Dermis microvascular lymphatic vessel endothelial cell (primary cell): ENCODE measurements around the gene FOXN4. TPM values are rescaled to one million over a fixed set of nuclear protein-coding genes. Genes with fewer than 3 reads are reported as not detected.

Experiments
- DNase-seq, 2 donors: peaks; one replicate each; pipeline versions ENCODE4 v3.0.0 to v3.0.0-alpha.2; 2010; ENCODE audit warnings: low read depth in 2 of 2
- total RNA-seq: library from RNA; depleted of rRNA; stranded (reverse); fragments of >200 nt; gene quantifications from 2 replicates; pipeline ENCODE4 v1.2.1, GENCODE V29; 2014

The FOXN4 gene
- total RNA-seq, 1 donor from 2014 or later, result not detected

DNA sequence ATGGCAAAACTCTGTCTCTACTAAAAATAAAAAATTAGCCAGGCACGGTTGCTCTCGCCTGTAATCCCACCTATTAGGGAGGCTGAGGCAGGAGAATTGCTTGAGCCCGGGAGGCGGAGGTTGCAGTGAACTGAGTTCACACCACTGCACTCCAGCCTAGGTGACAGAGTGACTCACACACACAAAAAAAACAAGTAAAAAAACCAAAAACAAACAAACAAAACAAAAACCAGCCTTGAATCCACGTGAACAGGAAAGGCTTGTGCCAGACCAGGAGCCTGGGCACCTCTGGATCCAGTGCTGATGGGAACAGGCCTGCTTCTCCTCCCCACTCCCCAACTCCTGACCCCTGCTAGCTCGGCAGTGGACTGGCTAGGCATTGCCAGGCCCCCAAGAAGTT is 3.5 kb downstream of the FOXN4 start:
- no peak for DNase-seq

DNA sequence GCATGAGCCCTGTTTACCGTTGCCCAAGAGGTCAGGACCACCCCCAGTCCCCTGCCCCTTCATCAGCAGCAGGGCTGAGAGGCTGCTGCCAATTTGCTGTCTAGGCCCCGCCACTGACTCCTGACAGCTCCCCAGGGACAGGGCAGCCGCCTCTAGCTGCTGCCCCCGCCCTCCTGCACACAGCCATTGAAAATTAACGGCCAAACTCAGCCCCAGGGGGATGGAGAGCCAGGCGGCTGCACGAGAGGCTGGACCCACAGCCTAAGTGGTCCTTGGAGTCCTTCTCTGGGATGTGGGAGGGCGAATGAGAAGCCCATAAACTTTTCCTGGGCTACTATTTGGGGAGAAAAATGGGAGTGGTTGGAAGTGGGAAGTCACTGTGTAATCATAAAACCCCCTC is 4.6 kb downstream of the FOXN4 start:
- no peak for DNase-seq

DNA sequence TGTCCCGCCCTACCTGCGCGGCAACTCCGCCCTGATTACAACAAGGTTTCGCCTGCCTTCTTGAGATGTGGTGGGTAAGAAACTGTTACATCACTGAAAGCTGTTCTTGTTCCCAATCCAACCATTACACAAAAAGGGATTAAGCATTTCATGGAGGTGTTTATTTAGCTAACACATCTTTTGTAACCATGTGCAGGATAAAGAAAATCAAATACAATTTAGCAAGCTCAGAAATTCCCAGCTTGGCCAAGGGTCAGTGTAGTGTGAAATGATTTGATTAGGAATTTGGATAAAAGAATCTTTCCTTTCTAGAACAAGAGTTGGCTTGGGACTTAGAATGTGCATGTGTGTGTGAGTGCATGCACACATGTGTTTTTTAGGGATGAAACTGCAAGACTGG is 6.3 kb downstream of the FOXN4 start:
- no peak for DNase-seq

DNA sequence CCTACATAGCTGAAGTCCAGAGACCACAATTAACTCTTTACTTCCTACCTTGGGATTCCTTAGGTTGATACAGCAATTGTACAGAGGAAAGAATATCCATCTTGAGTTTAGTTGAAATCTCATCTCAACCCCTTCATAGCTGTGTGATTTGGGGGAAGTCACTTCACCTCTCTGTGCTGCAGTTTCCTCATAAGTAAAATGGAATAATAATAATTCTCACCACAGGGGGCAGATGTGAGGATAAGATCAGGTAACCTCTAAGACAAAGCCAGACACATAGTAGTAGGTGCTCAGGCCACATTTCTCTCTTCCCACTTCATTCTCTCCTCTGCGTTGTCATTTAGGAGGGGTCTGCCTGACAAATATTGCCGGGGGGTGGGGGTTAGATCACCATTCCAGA is 6.7 kb downstream of the FOXN4 start:
- DNase-seq, result no peak

DNA sequence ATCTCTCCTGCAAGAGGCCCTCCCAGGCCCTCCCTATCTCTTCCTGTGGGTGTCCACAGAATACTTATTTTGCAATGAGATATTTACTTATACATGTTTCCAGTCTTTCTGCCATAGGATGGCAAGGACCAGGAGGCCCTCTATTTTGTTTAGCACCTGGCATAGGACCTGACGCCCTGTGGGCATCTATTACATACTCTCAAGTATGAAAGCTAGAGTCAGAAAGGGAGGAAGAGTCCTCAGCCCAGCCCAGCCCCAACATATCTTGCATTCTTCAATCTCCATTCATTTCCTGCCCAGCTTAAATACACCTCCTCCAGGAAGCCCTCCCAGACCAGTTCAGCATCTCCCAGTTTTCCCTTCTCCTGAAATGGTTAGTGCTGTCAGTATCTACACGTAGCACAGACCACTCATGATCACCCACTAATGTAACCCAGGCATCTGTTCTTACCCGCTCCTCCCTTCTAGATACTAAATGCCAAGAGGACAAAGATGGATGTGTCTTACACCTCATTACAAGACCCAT is 7.4 kb downstream of the FOXN4 start:
- DNase-seq, result no peak

DNA sequence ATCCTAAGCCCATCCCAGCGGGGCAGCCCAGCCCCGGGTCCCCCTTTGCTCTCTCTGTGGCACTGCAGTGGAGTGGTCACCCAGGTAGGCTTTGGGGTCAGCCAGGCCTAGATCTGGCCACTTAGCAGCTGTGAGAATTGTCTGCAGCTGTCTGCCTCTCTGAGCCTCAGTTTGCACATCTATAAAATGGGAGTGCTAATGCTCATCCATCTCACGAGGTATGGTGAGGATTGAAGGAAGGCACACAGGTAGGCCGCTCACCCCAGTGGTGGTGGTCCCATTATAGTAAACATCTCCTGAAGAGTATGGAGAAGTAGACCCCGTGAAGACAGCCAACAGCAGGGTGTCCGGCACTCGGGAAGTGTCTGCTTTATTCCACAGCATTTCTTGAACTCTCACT is 9.2 kb downstream of the FOXN4 start:
- DNase-seq, result no peak

DNA sequence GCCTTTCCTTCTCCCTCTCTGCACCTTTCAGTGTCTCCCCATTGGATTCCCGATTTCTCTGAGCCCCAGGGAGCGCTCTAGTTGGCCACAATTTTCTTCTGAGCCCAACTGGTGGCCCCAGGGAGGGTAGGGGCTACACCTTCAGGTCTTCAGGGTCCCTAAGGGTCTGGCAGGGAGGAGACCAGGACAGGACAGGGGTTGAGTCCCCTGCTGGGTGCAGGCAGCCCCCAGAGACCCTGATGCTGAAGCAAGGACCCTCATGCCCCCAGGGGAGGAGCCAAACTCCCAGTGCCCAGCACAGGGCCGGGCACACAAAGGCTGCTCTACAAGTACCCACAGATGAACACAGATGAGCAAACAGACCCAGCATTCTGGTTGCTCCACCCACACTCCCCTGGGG is 12.7 kb downstream of the FOXN4 start:
- DNase-seq, result no peak

DNA sequence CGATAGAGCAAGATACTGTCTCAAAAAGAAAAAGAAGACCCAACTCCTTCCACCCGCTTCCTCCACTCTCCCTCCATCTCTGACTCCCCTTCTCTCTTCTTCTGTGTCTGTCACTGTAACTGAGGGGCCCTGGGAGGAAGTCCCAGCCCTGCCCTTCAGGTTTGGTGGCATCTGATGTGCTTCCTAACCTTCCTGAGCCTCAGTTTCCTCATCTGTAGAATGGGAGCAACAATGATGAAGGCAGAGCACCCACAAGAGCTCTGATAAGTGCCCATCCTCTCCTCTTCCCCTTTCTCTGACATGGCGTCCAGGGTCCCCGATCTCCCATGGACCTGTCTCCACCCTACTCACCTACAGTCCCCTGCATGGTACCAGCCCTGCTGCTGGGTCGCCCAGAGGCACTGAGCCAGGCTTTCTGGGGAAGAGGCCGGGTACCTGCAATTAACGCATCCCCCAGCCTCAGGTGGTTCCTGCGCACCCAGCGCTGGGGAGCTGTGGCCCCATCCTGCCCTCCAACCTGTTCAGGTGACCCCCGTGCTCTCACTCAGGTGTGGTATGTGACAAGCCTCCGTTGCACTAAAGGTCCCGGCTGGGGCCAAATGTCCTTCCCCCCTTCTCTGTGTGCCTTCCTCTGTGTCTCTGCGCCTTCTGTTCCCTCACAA is 13.2 kb downstream of the FOXN4 start:
- no peak for DNase-seq

DNA sequence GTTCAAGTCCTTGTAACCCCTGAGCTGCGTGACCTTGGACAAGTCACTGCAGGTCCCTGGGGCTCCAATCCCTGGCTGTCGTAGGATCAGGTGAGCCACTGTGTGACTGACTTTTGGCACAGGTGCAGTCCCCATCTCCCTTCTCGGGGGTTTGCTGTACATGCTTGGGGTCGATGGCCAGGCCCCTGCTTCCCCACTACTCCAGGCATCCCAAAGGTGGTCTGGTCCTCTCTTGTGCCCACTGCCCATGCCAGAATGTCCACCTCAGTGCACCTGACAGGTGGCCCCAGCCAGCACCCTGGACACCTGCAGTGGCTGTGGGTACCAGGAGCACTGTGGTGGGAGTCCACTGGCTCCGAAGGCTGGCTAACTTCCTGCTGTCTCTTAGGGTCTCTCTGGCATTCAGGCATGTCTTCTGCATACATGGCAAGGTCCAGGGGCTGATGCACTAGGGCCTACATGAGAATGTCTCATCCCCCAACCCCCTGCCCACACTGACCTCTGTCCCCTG is 14.7 kb downstream of the FOXN4 start:
- no peak for DNase-seq

DNA sequence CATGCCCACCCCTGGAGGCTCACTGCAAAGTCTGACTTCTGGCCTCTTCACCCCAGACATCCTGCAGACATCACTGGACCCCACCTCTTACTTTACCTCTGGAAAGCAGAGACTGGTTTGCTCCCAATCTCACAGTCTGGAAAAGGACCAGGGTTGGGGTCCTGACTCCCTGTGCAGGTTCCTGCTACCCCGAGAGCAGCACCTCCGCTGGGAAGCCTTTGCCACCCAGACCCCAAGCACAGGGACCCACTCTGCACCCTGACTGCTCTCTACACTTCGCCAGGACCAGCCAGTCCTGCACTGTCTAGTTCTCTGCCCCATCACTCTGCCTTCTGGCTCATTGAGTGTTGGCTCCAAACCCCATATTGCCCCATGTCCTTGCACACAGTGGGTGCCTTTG is 16.0 kb downstream of the FOXN4 start:
- DNase-seq, result no peak

DNA sequence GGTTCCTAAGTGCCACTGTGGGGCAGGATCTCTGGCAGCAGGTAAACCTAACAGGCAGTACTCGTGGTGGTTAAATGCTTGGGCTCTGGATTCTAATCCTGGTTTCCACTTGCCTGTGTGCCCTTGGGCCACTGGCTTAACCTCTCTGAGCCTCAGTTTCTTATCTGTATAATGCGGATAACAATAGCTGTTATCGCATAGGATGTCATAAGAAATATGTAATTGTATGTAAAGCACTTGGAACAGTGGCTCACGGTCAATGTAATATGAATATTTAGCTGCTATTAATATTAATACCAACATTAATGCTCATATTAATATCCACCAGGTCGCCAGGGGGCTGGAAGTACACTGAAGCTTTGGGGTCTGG is 16.8 kb downstream of the FOXN4 start:
- no peak for DNase-seq

DNA sequence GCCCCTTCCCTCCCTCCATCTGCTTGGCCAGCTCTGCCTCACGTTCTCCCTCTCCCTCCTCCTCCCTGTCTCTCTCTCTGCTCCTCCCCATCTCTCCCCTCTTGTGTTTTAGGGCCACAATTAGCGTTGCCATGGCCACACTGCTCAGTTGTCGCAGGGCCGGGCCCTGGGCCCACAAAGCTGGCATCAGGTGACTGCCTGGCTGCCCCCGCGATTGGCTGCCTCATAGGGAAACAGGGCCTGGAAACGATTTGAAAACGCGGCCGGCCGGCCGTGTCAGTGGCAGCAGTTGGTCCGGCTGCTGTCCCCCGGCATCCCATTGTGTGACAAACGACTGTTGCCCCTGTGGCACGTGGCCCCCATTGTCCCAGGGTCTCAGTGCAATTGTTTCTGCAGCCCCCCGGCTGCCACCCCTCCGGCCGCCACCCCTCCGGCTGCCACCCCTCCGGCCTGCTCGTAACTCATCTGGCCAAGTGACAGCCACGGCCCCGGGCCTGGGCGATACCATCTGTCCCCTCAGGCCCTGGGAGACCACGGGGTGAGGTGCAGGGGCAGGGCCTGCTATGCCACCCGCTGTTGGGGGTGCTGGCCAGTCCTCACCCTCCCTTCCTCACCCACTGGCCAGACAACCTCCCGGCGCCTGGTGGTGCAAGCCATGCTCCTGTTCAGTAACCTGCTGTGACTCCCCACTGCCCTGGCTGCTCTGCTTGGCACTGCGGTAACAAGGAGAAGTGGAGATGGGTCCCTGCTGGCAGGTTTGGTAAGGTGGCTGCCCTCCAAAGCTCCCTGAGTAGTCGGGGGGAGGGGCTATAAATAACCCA is 17.4 kb downstream of the FOXN4 start:
- peak; percentile 11 to 50 for DNase-seq

DNA sequence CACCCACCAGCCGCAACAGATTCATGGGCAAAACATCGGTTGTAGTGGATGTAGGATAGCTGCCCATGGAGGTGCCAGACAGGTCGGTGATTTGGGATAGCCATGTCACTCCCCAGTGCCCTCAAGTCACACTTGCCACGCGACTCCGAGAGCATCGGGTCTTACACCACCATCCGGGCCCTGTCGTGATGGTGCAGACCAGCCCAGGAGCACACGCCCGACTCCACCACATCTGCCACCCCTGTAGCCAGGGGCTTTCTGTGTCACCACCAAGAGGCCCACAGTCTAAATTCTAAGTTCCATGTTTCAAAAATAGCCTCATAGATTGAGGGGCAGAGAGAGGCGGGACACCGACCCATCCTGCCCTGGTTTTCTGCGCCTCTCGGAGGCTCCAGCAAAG is 18.0 kb downstream of the FOXN4 start:
- no peak for DNase-seq

DNA sequence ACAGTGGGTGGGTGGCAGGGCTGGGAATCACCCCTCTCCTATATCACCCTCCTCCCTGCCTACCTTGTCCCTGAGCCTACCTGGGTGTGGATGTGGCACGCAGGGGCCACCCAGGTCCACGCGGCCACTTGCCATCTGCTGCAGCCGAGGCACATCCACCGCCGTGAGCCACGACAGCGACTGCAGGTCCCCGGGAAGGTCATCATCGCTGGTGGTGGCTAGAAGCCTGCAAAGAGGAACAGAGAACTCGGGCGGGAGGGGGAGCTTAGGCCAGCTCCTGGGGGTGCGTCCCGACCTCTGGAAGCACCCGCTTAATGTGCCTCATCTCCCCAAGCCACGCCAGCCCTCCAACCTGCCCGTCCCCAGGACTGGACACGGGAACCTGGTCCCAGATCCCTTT is 19.0 kb downstream of the FOXN4 start:
- no peak for DNase-seq

DNA sequence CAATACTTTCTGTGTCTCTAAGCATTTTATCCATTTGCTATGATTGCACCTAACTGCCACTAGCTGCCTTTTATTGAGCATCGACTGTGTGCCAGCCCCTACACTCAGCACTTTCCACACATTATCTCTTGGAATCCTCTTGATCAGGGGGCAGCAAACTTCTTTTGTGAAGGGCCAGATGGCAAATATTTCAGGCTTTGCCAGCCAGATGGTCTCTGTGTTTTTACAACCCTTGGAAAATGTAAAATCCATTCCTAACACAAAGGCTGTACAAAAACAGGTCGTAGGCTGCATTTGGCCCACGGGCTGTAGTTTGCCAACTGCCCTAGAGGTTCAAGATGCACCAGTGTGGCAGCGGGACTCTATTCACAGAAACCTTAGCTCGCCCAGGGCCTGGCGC is 19.5 kb downstream of the FOXN4 start:
- no peak for DNase-seq

DNA sequence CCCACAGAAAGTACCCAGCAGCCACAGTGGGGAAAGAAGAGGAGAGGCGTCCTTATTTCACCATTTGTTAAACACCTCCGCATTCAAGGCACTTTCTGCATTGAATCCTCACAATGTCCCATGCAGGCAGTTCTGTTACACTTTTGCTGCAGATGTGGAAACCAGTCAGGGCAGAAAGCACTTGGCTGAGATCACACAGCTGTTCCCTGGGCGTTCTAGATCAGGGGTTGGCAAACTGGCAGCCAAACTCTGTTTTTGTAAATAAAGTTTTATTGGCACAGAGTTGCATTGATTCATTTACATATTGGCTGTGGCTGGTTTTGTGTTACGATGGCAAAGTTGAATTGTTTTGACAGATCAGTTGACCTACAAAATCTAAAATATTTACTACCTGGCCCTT is 20.1 kb downstream of the FOXN4 start:
- no peak for DNase-seq

DNA sequence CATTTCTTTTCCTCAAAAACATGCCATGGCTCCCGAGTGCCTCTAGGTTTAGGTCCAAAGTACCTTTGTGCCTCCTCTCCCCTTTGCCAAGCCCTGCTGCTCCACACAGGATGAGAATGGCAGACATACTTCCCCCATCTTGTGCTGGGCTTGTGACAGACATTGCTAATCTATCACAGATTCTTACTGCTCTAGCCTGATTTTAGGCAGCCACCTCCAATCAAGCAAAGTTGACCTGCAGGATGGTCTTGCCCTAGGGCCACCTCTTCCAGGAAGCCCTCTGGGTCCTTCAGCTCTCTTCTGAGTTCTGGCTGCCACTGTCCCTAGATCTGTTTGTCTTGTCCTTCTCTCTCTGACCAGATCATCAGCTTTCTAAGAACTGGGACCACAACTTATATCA is 20.5 kb downstream of the FOXN4 start:
- DNase-seq, result peak in 1 of 2 donors; percentile 7

DNA sequence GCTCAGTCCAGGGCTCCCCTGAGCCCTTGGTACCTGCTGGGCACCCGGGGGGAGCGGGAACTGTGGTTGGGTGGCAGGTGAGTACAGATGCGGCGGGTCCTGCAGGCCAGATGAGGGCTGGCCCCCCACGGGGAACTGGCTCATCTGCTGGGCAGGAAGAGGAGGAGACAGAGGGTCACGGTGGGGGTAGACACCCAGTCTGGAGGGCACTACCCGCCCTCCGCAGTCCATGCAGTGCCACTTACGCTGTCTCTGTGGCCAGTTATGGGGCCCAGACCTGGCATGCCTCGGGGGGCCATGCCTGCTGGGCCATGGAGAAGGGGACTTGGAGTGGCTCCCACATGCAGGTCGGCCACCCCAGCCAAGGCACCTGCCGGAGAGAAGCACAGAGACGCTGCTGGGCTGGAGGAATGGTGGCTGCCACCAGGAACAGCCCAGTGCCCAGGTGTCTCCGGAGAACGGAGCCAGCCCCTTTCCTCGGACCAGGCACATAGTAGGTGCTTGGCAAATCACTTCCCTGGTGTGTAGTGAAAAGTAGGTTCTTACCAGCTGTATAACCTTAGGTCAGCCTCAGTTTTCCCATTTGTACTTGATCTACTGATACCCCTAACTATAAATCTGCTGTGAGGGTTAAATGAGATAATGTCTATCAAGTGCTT is 21.1 kb downstream of the FOXN4 start:
- no peak for DNase-seq

DNA sequence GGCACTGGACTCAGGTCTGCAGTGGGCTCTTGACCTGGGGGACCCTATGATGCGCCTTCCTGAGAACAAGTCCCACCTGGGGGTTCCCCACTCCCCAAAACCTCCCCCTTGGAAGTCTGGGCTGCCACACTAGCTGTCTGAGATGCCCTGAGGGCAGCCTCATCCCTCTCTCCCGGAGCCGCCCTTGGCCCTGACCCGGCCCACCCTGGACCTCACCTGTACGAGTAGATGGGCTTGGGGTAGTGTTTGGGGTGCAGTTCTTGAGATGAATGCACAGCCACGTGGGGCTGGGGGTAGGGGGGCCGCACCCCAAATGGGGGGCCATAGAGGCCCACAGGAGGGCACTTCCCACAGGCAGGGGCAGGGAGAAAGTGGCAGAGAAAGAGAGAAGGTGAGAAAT is 21.9 kb downstream of the FOXN4 start:
- no peak for DNase-seq

DNA sequence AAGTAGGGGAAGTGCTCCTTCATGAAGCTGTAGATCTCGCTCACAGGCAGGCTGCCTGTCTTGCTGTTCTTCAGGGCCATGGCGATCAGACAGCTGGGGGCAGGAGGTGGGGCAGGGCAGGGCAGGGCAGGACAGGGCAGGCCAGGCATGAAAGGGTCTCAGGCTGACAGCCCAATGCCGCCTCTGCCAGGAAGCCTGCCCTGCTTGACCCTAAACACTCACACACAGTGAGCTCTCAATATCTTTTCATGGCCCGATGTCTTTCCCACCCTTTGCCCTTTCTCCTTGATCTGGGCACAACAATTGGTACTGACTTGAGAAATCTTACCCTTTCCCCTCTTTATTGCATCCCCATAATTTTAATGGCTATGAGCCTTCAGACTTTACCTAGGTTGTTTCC is 22.4 kb downstream of the FOXN4 start:
- DNase-seq, result no peak

DNA sequence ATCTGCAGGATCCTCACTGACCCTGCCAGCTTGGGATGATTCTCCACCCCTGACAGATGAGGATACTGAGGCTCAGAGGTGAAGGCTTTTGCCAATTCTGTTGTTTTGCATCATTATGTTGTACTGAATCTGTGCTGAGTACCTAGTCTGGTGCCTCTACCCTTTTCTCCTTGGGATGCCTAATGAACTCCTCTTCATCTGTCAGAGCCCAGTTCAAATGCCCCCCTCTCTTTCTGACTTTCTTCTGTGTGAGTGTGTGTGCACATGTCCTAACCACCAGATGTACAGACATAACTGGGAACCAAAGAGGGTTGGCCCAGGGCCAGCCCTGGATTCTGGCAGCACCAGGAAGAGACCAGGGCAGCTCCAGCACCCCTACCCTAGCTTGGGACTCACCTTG is 22.8 kb downstream of the FOXN4 start:
- DNase-seq, result no peak

DNA sequence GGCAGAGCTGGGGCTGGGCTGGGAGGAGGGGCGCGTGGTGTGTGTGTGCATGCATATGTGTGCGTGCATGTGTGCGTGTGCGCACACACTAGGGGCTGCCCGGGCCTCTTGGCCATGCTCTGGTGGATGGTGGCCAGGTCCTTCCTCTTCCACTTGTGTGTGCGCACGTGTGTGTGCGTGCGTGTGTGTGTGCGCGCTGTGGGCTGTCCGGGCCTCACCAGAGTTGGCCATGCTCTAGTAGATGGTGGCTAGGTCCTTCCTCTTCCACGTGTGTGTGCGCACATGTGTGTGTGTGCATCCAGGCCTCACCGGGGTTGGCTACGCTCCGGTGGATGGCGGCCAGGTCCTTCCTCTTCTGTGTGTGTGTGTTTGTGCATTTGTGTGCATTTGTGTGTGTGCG is 24.7 kb downstream of the FOXN4 start:
- DNase-seq, result no peak
